Lung (tissue), 12 donors: ENCODE data around the gene RAPGEF1. TPM values are rescaled to one million over a fixed set of nuclear protein-coding genes. Genes with fewer than 3 reads are reported as not detected.

Source experiments
- ATAC-seq: fragments of 200-7000 bp; cut with Tn5 transposase; one replicate; pipeline ENCODE4 v1.9.1; 2020; ENCODE audit warnings: moderate number of reproducible peaks; ENCODE audit not compliant: insufficient read depth, low FRiP score
- DNase-seq, 3 donors: peaks; one replicate each; pipeline ENCODE4 v3.0.0-alpha.2; 2013 to 2017
- H3K27ac ChIP-seq, 2 donors: one replicate each; pipeline ENCODE4 v1.5.1; 2013; ENCODE audit warnings: mild to moderate bottlenecking in 2 of 2, moderate library complexity in 2 of 2, control low read depth in 1 of 2, inconsistent platforms in 1 of 2, low read depth in 1 of 2, low read length in 1 of 2
- H3K27me3 ChIP-seq, 3 donors: one replicate each; pipeline ENCODE4 v1.5.1; 2013; ENCODE audit warnings: low read length in 2 of 3; ENCODE audit not compliant: control insufficient read depth in 3 of 3, insufficient read depth in 3 of 3
- H3K36me3 ChIP-seq, 4 donors: one replicate each; pipeline ENCODE4 v1.5.1; 2013; ENCODE audit warnings: low read length in 4 of 4, mild to moderate bottlenecking in 1 of 4, moderate library complexity in 1 of 4; ENCODE audit not compliant: control insufficient read depth in 4 of 4, insufficient read depth in 4 of 4
- H3K4me1 ChIP-seq, 5 donors: one replicate each; pipeline ENCODE4 v1.5.1; 2013; ENCODE audit warnings: low read length in 5 of 5, mild to moderate bottlenecking in 2 of 5, moderate library complexity in 1 of 5; ENCODE audit not compliant: control insufficient read depth in 5 of 5, insufficient read depth in 5 of 5
- H3K4me3 ChIP-seq: one replicate; pipeline ENCODE4 v1.5.1; 2013; ENCODE audit warnings: mild to moderate bottlenecking, control low read depth, moderate library complexity
- H3K9ac ChIP-seq, 2 donors: one replicate each; pipeline ENCODE4 v1.5.1; 2013; ENCODE audit warnings: low read length in 2 of 2, control low read depth in 1 of 2; ENCODE audit not compliant: insufficient read depth in 1 of 2
- H3K9me3 ChIP-seq, 4 donors: one replicate each; pipeline ENCODE4 v1.5.1; 2013; ENCODE audit warnings: low read length in 3 of 4, mild to moderate bottlenecking in 1 of 4, moderate library complexity in 1 of 4; ENCODE audit not compliant: control insufficient read depth in 4 of 4, insufficient read depth in 3 of 4
- WGBS, 2 donors: extraction: QIAGEN DNeasy Blood & Tissue Kit; methylation state at CpG; one replicate each; pipeline ENCODE4 v1.1.7; 2013; 5-methylcytosine and 5-hydroxymethylcytosine counted together
- polyA plus RNA-seq, 2 donors: library from polyadenylated mRNA; stranded (reverse); fragments of 200-250 nt; gene quantifications; one replicate each; pipeline ENCODE4 v1.2.1, GENCODE V29; 2013
- total RNA-seq, 2 donors: library from RNA; depleted of rRNA in 1 of 2; stranded (reverse); fragments of >200 nt in 1 of 2; gene quantifications; one replicate each; pipeline ENCODE4 v1.2.1, GENCODE V29; 2014 to 2021
- TF ChIP-seq, protein P1 (sequence below): IDR thresholded peaks from 2 replicates; pipeline ENCODE4 v1.5.1; 2012; ENCODE audit warnings: mild to moderate bottlenecking; ENCODE audit errors: control extremely low read depth, extremely low read depth
- donor health status: control.
- donor health status: control.
- donor health status: Bipolar disorder and iron deficiency.
- donor health status: healthy.
- donor health status: DM: yes; HTN: yes; CAD: no.

RAPGEF1 gene
- total and polyA plus RNA-seq, 4 donors, result 38.9 to 134 (median 55.1) TPM

DNA sequence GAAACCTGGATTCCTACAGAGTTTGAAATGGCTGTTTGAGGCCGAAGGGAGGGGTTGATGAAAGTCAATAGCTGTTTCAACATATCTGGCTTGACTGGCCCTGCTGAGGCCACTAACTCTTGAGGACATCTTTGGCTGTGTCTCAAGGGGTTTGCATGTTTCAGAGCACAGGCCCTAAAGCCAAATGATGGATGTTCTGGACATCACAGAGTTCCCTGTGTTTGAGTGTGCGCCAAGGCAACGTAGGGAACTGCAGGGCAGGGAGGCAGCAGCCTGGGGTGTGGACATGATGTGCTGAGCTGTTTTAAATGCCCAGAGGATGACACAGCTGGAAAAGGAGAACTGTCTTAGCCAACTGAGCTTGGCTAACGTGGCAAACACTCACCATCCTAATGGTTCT lies 89.6 kb downstream of the RAPGEF1 start:
- no peak overlapping the region for H3K9ac ChIP-seq
- 45 to 46% methylated on average over 4 of the region's 4 CpGs for WGBS, 2 donors
- TF ChIP-seq, protein P1, sequence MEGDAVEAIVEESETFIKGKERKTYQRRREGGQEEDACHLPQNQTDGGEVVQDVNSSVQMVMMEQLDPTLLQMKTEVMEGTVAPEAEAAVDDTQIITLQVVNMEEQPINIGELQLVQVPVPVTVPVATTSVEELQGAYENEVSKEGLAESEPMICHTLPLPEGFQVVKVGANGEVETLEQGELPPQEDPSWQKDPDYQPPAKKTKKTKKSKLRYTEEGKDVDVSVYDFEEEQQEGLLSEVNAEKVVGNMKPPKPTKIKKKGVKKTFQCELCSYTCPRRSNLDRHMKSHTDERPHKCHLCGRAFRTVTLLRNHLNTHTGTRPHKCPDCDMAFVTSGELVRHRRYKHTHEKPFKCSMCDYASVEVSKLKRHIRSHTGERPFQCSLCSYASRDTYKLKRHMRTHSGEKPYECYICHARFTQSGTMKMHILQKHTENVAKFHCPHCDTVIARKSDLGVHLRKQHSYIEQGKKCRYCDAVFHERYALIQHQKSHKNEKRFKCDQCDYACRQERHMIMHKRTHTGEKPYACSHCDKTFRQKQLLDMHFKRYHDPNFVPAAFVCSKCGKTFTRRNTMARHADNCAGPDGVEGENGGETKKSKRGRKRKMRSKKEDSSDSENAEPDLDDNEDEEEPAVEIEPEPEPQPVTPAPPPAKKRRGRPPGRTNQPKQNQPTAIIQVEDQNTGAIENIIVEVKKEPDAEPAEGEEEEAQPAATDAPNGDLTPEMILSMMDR, result no peak
- peaks cover 0 to 20% (median 10%) of the 10 kb centered on the region in 4 donors for H3K36me3 ChIP-seq
- no peaks in the 10 kb centered on the region for H3K9me3 ChIP-seq
- DNase-seq (no peak), ATAC-seq (peak; percentile 48)
- no peak overlapping the region for H3K4me3 ChIP-seq
- peaks cover 0 to 12% (median 0%) of the 10 kb centered on the region in 5 donors for H3K4me1 ChIP-seq
- H3K27me3 ChIP-seq, result no peaks in the 10 kb centered on the region
- H3K27ac ChIP-seq, result peak overlapping the region in 1 of 2 donors; percentile 42

DNA sequence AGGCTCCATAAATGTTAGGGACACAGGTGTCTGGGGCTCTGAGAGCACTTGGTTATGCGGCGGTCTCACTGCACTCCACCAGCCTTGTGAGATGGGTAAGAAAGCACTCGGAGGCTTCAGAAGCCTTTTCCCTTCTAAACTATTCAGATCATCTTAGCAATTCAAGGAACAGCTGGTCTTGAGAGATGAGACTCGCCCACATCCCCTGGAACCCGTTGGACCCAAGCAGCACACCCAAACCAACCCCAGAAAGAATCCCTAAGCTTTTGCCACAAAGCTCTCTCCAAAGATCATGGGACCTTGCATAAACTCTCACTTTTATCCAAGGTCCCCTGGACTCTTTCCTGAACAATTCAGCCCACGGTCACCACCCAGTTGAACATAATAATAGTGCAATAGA lies 90.2 kb downstream of the RAPGEF1 start:
- 94 to 95% methylated on average over 6 of the region's 6 CpGs for WGBS, 2 donors
- no peak overlapping the region for H3K4me3 ChIP-seq
- TF ChIP-seq, protein P1, result no peak

DNA sequence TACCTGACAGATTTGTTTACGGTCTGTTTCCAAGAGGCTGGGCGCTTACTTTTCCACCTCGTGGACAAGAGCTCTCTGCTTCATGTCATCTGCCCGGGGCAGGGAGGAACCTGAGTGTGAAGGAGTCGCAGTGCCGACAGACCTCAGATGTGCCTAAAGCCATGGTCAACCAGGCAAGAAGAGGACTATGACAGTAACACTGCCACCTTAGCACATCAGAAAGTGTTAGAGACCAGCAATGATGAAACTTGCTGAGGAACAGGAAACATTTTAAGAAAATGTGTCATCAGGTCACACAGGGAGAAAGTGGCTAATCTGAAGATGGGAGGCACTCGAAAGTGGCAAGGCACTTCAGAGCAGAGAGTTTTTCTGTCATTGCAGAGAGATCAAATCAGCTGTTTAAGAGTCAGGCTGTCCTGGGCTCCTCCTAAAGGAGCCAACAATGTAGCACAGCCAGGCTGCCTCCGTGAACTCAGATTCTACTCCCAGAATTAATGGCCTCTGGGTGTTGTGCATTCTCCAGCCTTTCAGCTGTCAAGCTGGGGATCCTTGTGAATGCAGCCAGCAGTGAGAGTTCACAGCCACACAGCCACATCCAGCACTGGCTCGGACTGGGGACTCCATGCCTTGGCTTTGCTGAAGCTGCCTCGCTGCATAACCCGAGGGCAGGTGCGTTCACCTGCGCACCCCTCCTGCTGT lies 94.6 kb downstream of the RAPGEF1 start:
- Histone ChIP-seq H3K4me1 (peaks cover 0 to 13% (median 5%) of the 10 kb centered on the region in 5 donors), H3K9ac (no peak overlapping the region), H3K36me3 (peaks cover 0 to 31% (median 10%) of the 10 kb centered on the region in 4 donors), H3K9me3 (no peaks in the 10 kb centered on the region), H3K27me3 (no peaks in the 10 kb centered on the region), H3K4me3 (no peak overlapping the region), H3K27ac (peak overlapping the region in 1 of 2 donors; percentile 46)
- DNase-seq (no peak), ATAC-seq (no peak)
- WGBS, 2 donors, result 82 to 88% methylated on average over 13 of the region's 13 CpGs
- TF ChIP-seq, protein P1, result no peak

More for the DNA sequence above, 90.2 kb downstream of the RAPGEF1 start:
- peak overlapping the region in 1 of 2 donors; percentile 37 for H3K27ac ChIP-seq
- H3K4me1 ChIP-seq, result peaks cover 0 to 10% (median 0%) of the 10 kb centered on the region in 5 donors
- no peak for DNase-seq
- ATAC-seq, result no peak
- H3K9ac ChIP-seq, result no peak overlapping the region
- no peaks in the 10 kb centered on the region for H3K9me3 ChIP-seq
- H3K27me3 ChIP-seq, result no peaks in the 10 kb centered on the region
- peaks cover 0 to 20% (median 10%) of the 10 kb centered on the region in 4 donors for H3K36me3 ChIP-seq
